GM12878 (cell line): ENCODE results near the gene CLEC16A. TPM values are rescaled to one million over a fixed set of nuclear protein-coding genes. Genes with fewer than 3 reads are reported as not detected.

Source experiments
- ATAC-seq: fragments of 200-7000 bp; cut with Tn5 transposase; 3 replicates; pipeline ENCODE4 v1.9.1; 2020; ENCODE audit warnings: mild to moderate bottlenecking, moderate library complexity
- BruUV-seq: library from RNA; stranded (reverse); fragments of 400-500 nt; replicated peaks from 2 replicates; lab custom pipeline; 2021; lab: Mats Ljungman, UMichigan
- CTCF ChIA-PET: fragments of 300-600 bp; sonication (Branson Sonifier 250); formaldehyde crosslinking; extraction: SDS; loops from one replicate; lab custom pipeline; 2021; ENCODE audit warnings: inconsistent platforms; lab: Yijun Ruan, JAX
- POLR2A ChIA-PET: fragments of 350-600 bp; formaldehyde crosslinking; extraction: SDS; loops from one replicate; lab custom pipeline; 2021; ENCODE audit warnings: inconsistent platforms; lab: Charles Lee
- RAD21 ChIA-PET: fragments of 300-600 bp; sonication (Branson Sonifier 250); formaldehyde crosslinking; loops from one replicate; lab custom pipeline; 2023; ENCODE audit warnings: antibody characterized with exemption; ENCODE audit not compliant: unreplicated experiment; lab: Charles Lee
- SMC1A ChIA-PET: fragments of 300-600 bp; sonication (Branson Sonifier 250); formaldehyde crosslinking; loops from one replicate; lab custom pipeline; 2023; ENCODE audit not compliant: unreplicated experiment, uncharacterized antibody; lab: Charles Lee
- DNase-seq: peaks from one replicate; pipeline ENCODE4 v3.0.0-alpha.2; 2011; ENCODE audit warnings: low read depth, low spot score
- FAIRE-seq: peaks from 3 replicates; lab custom pipeline; 2011; peaks lifted over from hg19 to GRCh38; lab: Jason Lieb, UNC
- H2AFZ ChIP-seq: 2 replicates; pipeline ENCODE4 v1.6.0; 2011; ENCODE audit warnings: low read depth, low read length, control low read depth; ENCODE audit not compliant: control insufficient read depth
- H3K27ac ChIP-seq: 2 replicates; pipeline ENCODE4 v1.5.1; 2011; ENCODE audit warnings: control low read depth; ENCODE audit not compliant: control insufficient read depth, insufficient read depth
- H3K27me3 ChIP-seq, 2 experiments: replicated peaks in 1 of 2; 2 replicates each; pipeline versions ENCODE4 v1.6.0 to v1.6.1; 2011; ENCODE audit warnings: low read length in 1 of 2; ENCODE audit not compliant: control insufficient read depth in 2 of 2, insufficient read depth in 2 of 2
- H3K36me3 ChIP-seq, 2 experiments: 2 replicates each; pipeline ENCODE4 v1.5.1; 2011; ENCODE audit warnings: low read length in 1 of 2; ENCODE audit not compliant: control insufficient read depth in 2 of 2, insufficient read depth in 2 of 2
- H3K4me1 ChIP-seq: 2 replicates; pipeline ENCODE4 v1.6.1; 2011; ENCODE audit warnings: mild to moderate bottlenecking, low read length, moderate library complexity, mixed read lengths; ENCODE audit not compliant: control insufficient read depth, insufficient read depth
- H3K4me2 ChIP-seq: 2 replicates; pipeline ENCODE4 v1.6.0; 2011; ENCODE audit warnings: control low read depth; ENCODE audit not compliant: control insufficient read depth, insufficient read depth
- H3K4me3 ChIP-seq: fragments of 200-600 bp; sonication (generic); 2 replicates; pipeline ENCODE4 v1.5.1; 2016
- H3K79me2 ChIP-seq: 2 replicates; pipeline ENCODE4 v1.6.0; 2011; ENCODE audit warnings: low read length; ENCODE audit not compliant: control insufficient read depth, insufficient read depth
- H3K9ac ChIP-seq: 2 replicates; pipeline ENCODE4 v1.8.0; 2011; ENCODE audit warnings: low read length, control low read depth, mixed read lengths; ENCODE audit not compliant: control insufficient read depth, insufficient read depth
- H3K9me3 ChIP-seq: replicated peaks from 3 replicates; pipeline ENCODE4 v1.5.1; 2011; ENCODE audit warnings: mild to moderate bottlenecking, low read length; ENCODE audit not compliant: control insufficient read depth, insufficient read depth
- H4K20me1 ChIP-seq: 2 replicates; pipeline ENCODE4 v1.6.0; 2011; ENCODE audit not compliant: control insufficient read depth, insufficient read depth
- ATF2 ChIP-seq: IDR thresholded peaks from 2 replicates; pipeline ENCODE4 v1.6.1; 2012; ENCODE audit warnings: low read length, inconsistent platforms
- BCL3 ChIP-seq: IDR thresholded peaks from 2 replicates; pipeline ENCODE4 v1.6.1; 2011; ENCODE audit warnings: borderline replicate concordance, low read depth, mild to moderate bottlenecking, moderate library complexity, low read length; ENCODE audit not compliant: insufficient read depth, poor library complexity, severe bottlenecking
- CBX3 ChIP-seq: fragments of 200-600 bp; sonication (generic); IDR thresholded peaks from 2 replicates; pipeline ENCODE4 v1.6.1; 2016; ENCODE audit warnings: low read depth, borderline replicate concordance
- CHD2 ChIP-seq: IDR thresholded peaks from 2 replicates; pipeline ENCODE4 v1.6.1; 2011; ENCODE audit warnings: low read depth, low read length, improper control_type of control experiment, borderline replicate concordance
- E2F8 ChIP-seq: fragments of 450-650 bp; IDR thresholded peaks from 2 replicates; pipeline ENCODE4 v1.6.1; 2018; ENCODE audit warnings: mild to moderate bottlenecking, low read depth, moderate library complexity; ENCODE audit not compliant: partially characterized antibody
- FOS ChIP-seq: IDR thresholded peaks from 3 replicates; pipeline ENCODE4 v1.6.1; 2011; ENCODE audit warnings: borderline replicate concordance; ENCODE audit not compliant: insufficient read length; ENCODE audit errors: extremely low read depth
- FOXM1 ChIP-seq: IDR thresholded peaks from 2 replicates; pipeline ENCODE4 v1.6.1; 2012; ENCODE audit warnings: low read depth, mild to moderate bottlenecking, inconsistent platforms, low read length, moderate library complexity
- HDAC2 ChIP-seq: fragments of 200-600 bp; sonication (generic); IDR thresholded peaks from 2 replicates; pipeline ENCODE4 v1.6.1; 2017
- NFXL1 ChIP-seq: fragments of 450-650 bp; IDR thresholded peaks from 2 replicates; pipeline ENCODE4 v1.6.1; 2017; ENCODE audit warnings: antibody characterized with exemption, mild to moderate bottlenecking, borderline replicate concordance
- TCF3 ChIP-seq: IDR thresholded peaks from 2 replicates; pipeline ENCODE4 v1.6.1; 2012; ENCODE audit warnings: low read depth, mild to moderate bottlenecking, low read length, borderline replicate concordance; ENCODE audit not compliant: insufficient read depth
- TCF7 ChIP-seq: IDR thresholded peaks from 2 replicates; pipeline ENCODE4 v1.6.1; 2014; ENCODE audit warnings: antibody characterized with exemption, borderline replicate concordance
- WRNIP1 ChIP-seq: IDR thresholded peaks from 2 replicates; pipeline ENCODE4 v1.6.1; 2011; ENCODE audit warnings: low read depth, low read length, improper control_type of control experiment, borderline replicate concordance
- ZBTB4 ChIP-seq: fragments of 450-650 bp; formaldehyde crosslinking; IDR thresholded peaks from 2 replicates; pipeline ENCODE4 v1.4.0; 2022; ENCODE audit warnings: mild to moderate bottlenecking, moderate library complexity
- ZNF24 ChIP-seq: fragments of 450-650 bp; IDR thresholded peaks from 2 replicates; pipeline ENCODE4 v1.6.1; 2017; ENCODE audit warnings: antibody characterized with exemption, mild to moderate bottlenecking
- WGBS: methylation state at CpG from one replicate; pipeline ENCODE4 v1.1.6; 2016; ENCODE audit warnings: low lambda C conversion rate; ENCODE audit not compliant: insufficient replicate concordance, insufficient coverage; ENCODE audit errors: missing lambda C conversion rate; 5-methylcytosine and 5-hydroxymethylcytosine counted together
- in situ Hi-C: fragments of 300-500 bp; cut with MboI; formaldehyde crosslinking; loops from 9 replicates; pipeline ENCODE4 v1.14.3; 2018; ENCODE audit warnings: mixed read lengths
- intact Hi-C: fragments of 100-400 bp; cut with micrococcal nuclease; formaldehyde crosslinking; loops from one replicate; pipeline ENCODE4 v1.14.2; 2022; ENCODE audit not compliant: unreplicated experiment
- polyA plus RNA-seq, 11 experiments: library from polyadenylated mRNA; depleted of rRNA in 4 of 11; unstranded in 6 of 11; stranded (reverse) in 5 of 11; fragments of >200 nt; fragmentation: Nextera tagmentation in 4 of 11; fragmentation: Illumina TruSeq in 1 of 11; extraction: Ambion mirVana in 4 of 11; extraction: Trizol in 1 of 11; gene quantifications; 1 replicate in 1 of 11; 2 replicates in 10 of 11; pipeline versions ENCODE4 v1.2.1 to v1.2.3, GENCODE V29; 2011 to 2016; ENCODE audit warnings: inconsistent platforms in 2 of 11, missing spikeins in 2 of 11, low read depth in 1 of 11
- total RNA-seq, 4 experiments: library from RNA; depleted of rRNA in 3 of 4; stranded (reverse); fragments of >200 nt in 3 of 4; fragmentation: Illumina TruSeq in 1 of 4; extraction: Trizol in 1 of 4; gene quantifications; 2 replicates each; pipeline versions ENCODE4 v1.2.1 to v1.2.3, GENCODE V29; 2013 to 2021

CLEC16A gene
- total and polyA plus RNA-seq, 10 of the 15 experiments (the other 5 are each of a cell fraction or from before 2014, with no cell fraction given): 1.5 to 28.8 (median 19.2) TPM

GRCh38 chr16:11123666-11124065 is 179.3 kb downstream of the CLEC16A start (continued):
- no peak for TF ChIP-seq BCL3
- TF ChIP-seq NFXL1: no peak

- intact Hi-C loops (no loop called here), in situ Hi-C loops (no loop called here)
- H2AFZ ChIP-seq: no peak overlapping the region
- H3K4me3 ChIP-seq: no peak overlapping the region
- FAIRE-seq (no peak), ATAC-seq (no peak), DNase-seq (no peak)
- no peaks in the 10 kb centered on the region for H3K27me3 ChIP-seq
- WGBS: 98% methylated on average over 16 of the region's 17 CpGs
- H3K79me2 ChIP-seq: no peaks in the 10 kb centered on the region
- H3K27ac ChIP-seq: no peak overlapping the region
- ChIA-PET CTCF (no interaction called here), RAD21 (no interaction called here), POLR2A (no interaction called here), SMC1A (no interaction called here)
- BruUV-seq: no TSS peak
- no peaks in the 10 kb centered on the region for H4K20me1 ChIP-seq
- peaks cover 11% of the 10 kb centered on the region for H3K4me1 ChIP-seq
- H3K36me3 ChIP-seq: peaks cover 7 to 22% of the 10 kb centered on the region in 2 experiments; a peak in 3 of 4 replicates
- no peak overlapping the region for H3K4me2 ChIP-seq
- no peak overlapping the region for H3K9ac ChIP-seq
- H3K9me3 ChIP-seq: no peaks in the 10 kb centered on the region
- TF ChIP-seq ZNF24 (no peak), WRNIP1 (no peak), E2F8 (no peak), CBX3 (no peak), FOS (no peak), FOXM1 (no peak), ATF2 (no peak), ZBTB4 (CRISPR knock-in tag) (no peak), TCF3 (no peak), TCF7 (no peak), HDAC2 (no peak), CHD2 (no peak)
Measured at GRCh38 chr16:11125936-11126335, 181.6 kb downstream of the CLEC16A start.
